HG03280 (cell line): ENCODE results near the gene TBPL2.
"Not testable (repeated sequence)": the region's sequence is repeated elsewhere in the genome, so short reads cannot be mapped to it uniquely, and the experiment has no call there.

ENCODE experiments used
- ATAC-seq: cut with Tn5 transposase; IDR thresholded peaks from one replicate; pipeline ENCODE4 v1.9.1; 2021; ENCODE audit warnings: mild to moderate bottlenecking, moderate library complexity; ENCODE audit not compliant: unreplicated experiment

TBPL2 gene

DNA sequence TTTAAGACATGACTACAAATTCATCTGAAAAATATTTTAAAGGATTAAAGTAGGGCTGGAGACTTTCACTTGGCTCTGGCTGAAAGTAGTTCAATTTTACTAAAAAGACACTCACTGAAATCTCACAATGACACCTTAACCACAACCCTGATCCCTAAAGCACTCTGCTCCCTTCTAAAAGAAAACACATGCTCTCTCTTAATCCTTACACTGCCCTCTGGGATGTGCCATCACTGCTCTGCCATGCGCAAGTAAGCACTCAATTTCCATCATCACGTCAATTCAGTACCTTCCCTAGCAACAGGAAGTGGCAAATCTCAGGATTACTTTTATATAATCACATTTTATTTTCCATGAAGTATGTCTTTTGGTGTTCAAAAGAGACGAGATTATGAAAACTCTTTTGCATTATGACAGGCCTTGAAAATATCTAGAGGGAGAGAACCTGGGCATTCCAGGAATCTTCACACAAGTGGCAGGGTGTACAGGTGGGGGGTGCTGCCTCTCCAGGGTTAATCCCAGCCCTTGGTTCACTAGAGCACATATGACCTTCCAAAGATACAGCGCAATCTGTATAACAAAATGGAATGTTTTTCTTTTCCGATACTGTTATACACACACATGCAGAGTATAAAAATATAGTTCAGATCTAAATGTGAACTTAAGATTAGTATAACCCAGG, 36.1 kb downstream of the TBPL2 start:
- ATAC-seq = no peak

DNA sequence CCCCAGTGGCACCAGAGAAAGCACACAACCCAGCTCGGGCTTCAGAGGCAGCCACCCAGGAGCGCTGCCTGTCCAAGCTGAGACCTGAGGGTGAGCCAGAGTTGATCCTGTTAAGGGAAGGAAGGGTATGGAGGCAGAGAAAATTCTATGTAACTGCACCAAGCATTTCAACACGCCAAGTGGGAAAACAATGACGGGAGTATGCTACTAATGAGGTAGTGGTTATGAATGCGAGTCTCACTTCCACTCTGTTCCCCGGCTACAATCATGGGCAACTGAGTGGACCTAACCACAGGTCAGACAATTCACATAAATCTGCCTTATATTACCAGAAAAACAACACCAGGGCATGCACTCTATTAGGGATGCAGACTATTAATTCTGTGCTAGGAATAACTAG, 38.7 kb downstream of the TBPL2 start:
- ATAC-seq = no peak

DNA sequence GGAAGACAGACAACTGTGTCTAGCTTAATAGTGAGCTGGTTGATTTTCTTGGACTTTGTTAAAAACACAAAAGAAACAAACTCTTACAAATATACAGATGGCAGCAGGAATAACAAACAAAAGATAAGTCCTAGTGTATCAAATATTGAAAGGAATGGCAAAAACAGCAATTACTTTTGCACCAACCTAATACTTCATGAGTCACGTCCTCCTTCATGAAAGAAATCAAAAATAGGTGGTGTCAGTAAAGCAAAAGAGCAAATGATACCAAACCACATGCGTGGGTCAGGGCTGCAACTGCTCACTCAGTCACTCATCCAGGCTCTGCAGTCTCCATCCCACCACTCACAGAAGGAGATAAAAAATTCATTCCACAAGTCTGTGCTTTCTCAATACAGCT, 40.6 kb downstream of the TBPL2 start:
- ATAC-seq = no peak

DNA sequence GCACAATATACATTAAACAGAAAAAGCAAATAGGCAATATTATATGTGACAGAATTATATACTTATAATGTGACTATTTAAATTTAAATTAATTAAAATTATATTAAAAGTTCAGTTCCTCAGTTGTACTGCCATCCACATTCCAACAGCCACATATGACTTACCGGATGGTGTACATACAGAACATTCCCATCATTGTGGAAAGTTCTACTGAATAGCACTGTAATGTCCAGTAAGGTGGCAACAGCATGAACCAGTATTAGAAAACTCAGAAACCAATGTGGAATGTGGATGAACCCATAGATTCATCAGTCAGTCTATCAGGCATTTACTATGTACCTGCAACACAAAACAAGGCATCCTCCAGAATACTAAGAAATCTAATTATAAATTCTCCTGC, 41.2 kb downstream of the TBPL2 start:
- no peak for ATAC-seq

DNA sequence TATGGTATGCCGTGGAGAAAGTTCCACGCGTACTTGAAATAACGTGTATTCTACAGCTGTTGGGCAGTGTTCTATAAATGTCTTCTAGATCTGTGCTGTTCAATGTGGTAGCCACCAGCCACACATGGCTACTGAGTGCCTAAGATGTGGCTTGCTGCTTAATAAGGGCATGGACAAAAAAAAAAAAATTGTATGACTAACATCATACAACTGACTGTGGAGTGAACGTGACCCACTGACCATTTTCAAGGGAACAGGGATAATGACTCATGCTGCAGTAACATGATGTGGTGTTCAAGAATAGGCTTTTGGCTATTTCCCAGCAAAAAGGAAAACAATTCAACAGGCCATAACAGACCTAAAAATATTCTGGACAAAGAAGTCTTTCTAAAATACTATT, 41.7 kb downstream of the TBPL2 start:
- no peak for ATAC-seq

DNA sequence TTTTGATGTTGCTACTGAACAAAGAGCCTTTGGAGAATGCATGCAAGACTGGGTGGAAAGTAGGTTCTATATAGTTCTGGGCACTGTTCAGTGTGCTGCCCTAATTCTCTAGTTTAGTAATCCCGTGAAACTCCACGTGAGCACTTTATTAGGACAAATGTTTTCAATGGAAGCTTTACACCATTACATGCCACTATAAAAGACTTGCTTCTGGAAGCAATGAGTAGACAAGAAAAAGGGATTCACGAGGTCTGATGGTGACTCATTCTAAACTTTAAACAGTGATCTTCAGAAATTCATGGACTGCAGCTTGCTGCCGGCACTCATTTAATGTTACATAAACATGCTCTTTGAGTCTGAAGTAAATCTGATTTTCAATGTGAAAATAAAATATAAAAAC, 51.1 kb downstream of the TBPL2 start:
- no peak for ATAC-seq

DNA sequence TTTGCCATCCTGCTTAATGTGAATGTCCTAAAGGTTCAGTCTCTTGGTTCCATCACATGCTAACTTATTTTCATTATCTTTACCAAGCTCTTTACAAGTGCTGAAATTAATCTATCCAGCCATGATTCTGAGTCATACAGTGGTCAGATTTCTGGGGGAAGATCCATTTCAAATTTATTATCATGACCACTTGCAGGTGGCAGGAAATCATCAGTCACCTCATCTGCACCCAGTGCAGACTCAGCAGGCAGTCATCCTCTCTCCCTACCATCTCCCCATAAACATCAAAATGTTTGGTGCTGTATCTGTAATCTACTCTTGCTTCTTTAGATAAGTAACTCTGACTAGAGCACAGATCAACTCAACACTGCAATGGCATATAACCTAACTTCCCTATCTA, 52.3 kb downstream of the TBPL2 start:
- no peak for ATAC-seq

DNA sequence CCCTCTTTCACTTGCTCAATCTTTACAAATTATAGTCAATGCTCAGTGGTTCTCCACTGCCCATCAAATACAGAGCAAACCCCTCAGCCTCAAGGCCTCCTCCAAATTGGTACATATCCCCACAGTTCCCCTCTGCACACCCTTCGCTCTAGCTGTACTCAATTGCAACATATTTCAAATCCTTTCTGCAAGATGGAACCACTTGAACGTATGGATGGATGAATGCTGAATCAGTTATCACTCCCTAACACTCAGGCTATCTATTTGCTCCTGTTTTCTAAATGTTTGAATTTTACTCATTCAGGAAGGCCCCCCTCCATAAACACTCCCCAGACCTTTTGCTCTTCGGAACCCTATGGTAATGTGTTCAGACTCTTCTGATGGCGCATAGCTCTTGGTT, 53.3 kb downstream of the TBPL2 start:
- ATAC-seq = no peak

DNA sequence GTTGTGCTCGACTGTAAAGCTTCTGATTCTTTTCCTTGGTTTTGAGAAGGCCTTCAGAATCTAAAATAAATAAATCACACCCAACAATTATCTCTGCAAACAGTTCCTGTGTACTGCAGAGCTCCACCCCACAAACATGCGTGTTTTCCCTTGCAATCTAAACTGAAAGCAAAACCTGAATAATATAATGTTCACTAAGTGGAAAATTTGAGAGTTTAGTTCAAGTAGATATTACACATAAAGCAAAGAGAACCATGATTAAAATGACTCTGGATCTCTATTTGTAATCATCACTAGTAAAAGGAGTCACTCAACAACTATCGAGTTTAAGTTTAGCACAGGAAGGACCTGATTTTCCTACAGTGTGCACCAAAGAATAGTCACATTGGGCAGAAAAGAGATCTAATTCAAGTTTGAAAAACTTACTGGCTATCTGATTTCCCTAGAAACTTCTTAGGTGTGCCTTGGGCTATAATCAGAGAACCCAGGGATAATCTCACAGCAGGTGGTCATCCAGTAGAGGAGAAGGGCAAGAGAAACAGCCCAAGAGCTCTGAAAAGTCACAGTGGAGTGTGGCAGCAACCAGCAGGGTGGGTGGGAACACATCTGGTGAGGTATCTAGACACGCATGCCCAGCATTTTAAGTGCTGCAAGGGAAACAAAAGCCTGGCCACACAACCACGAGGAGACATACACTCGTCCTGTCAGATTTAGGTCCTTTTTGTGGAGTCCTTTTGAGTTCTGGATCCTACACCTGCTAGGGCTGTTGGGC, 54.2 kb downstream of the TBPL2 start:
- no peak for ATAC-seq

DNA sequence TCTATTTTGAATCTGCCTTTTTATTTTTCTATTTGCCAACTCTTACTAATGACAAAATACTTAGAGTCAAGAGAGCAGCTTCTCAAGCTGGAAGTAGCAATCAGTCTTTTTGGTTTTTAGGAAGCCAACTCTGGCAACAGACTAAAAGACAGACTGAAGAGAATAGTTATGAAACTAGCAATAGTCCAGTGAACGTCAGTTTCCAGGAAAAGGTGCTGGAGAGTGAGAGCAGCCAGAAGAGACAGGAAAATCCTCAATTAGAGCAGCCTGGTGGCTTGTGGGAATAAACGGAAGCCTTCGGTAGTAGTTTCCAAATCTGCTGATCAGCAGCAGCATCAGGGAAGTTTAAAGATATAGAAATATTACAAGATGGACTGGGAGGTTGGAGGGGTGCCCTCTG, 55.9 kb downstream of the TBPL2 start:
- ATAC-seq = no peak

DNA sequence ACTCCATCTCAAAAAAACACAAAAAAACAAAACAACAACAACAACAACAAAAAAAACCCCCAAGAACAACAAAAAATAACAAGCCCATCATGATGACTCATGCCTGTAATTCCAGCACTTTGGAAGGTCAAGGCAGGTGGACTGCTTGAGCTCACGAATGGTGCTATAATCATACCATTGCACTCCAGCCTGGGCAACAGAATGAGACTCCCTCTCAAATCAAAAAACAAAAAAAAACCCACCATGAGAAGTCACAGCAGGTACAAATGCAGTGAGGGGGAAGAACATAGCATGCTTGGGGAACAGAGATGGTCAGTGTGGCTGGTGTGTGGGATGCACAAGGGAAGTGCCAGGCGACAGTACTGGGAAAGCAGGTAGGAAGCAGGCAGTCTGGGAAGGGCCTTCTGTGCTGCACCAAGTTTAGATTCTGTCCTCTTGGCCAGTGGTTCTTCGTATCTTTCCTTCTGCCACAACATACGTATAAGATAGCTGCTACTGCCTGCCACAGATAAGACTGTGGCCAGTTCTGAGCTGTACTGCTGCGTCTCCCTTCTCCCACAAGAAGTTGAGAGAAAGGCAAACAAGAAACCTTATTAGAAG, 56.8 kb downstream of the TBPL2 start:
- no peak for ATAC-seq

DNA sequence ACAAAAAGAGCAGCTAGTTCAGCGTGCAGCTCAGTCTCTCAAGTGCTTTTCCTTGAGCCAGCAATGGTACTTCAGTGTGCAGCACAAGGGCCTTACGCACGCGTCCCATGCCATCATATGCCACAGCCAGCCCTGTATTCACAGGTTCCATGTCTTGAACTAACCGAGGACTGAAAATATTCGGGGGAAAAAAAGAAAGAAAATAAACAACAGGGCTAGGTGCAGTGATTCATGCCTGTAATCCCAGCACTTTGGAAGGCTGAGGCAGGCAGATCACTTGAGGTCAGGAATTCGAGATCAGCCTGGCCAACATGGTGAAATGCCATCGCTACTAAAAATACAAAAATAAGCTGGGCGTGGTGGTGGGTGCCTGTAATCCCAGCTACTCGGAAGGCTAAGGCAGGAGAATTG, 57.4 kb downstream of the TBPL2 start:
- not testable (repeated sequence) for ATAC-seq

DNA sequence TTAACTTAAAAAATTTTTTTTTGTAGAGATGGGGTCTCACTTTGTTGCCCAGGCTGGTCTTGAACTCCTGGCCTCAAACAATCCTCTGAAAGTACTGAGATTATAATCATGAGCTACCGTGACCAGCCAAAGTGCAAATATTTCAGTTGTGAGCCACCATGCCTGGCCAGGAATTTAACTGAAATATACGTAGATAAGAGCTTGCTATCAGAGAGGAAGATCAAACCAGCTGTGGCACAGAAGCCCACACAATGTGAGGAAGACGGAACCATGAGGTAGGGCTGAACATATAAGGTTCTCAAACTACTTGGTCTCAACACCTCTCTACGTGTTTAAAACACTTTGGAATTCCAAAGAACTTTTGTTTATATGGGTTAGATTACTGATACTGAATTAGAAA, 57.9 kb downstream of the TBPL2 start:
- ATAC-seq = no peak

DNA sequence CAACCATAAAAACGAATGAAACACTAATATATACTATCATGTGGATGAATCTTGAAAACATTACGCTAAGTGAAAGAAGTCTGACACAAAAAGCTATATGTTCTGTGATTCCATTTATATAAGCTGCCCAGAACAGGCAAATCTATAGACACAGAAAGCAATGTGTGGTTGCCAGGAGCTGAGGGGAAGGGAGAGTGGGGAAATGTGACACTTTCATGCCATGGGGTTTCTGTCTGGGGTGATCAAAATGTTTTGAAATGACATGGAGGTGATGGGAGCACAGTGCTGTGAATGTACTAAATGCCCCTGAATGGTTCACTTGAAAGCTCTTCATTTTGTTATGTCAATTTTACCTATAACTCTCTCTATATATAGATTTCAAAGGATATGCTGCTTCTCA, 58.9 kb downstream of the TBPL2 start:
- no peak for ATAC-seq

DNA sequence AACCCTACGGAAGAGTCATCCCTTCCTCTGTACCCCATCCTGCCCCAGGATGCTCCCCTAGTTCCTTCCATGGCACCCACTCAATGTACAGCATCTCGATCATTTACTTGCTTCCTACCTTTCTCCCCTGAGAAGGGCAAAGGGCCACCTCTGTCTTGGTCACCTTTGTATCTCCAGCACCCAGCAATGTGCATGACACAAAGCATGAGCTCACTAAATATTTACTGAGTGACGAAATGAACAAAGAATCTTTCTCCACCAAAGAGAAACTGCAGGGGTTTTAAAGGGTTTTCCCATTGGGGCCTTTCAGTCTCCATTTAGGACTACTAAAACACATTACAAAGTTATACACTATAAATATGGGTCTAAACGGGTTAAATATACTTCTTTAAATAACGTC, 59.4 kb downstream of the TBPL2 start:
- no peak for ATAC-seq

DNA sequence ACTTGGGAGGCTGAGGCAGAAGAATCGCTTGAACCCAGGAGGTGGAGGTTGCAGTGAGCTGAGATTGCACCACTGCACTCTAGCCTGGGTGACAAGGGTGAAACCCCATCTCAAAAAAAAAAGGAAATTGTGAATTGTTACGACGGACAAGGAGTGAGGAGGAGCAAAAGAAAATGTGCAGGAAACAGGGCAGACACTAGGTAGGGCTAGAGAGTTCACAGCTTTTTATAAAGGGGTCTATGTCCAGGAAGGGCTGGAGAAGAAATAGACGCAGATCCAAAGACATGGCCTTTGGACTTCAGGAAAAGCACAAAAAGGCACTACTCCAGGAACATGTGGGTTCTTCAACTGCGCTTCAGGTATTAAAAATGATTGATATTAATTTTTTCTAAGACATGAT, 63.2 kb downstream of the TBPL2 start:
- no peak for ATAC-seq

DNA sequence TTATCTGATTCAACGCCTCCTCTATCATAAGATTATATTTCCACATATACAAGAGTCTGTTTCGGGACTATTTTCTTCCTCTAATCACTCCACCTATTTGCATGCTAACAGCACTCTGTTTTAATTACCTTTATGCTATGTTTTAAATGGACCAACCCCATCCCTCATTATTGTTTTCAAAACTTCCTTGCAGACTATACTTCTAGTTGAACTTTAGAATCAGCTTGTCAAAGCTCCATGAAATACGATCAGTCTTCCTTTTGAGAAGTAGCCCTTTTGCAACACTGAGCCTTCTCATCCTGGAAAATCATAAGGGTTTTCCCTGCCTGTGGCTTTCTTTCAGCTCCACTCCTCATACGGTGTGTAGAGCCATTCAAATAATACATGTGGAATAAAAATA, 65.6 kb downstream of the TBPL2 start:
- ATAC-seq = no peak

DNA sequence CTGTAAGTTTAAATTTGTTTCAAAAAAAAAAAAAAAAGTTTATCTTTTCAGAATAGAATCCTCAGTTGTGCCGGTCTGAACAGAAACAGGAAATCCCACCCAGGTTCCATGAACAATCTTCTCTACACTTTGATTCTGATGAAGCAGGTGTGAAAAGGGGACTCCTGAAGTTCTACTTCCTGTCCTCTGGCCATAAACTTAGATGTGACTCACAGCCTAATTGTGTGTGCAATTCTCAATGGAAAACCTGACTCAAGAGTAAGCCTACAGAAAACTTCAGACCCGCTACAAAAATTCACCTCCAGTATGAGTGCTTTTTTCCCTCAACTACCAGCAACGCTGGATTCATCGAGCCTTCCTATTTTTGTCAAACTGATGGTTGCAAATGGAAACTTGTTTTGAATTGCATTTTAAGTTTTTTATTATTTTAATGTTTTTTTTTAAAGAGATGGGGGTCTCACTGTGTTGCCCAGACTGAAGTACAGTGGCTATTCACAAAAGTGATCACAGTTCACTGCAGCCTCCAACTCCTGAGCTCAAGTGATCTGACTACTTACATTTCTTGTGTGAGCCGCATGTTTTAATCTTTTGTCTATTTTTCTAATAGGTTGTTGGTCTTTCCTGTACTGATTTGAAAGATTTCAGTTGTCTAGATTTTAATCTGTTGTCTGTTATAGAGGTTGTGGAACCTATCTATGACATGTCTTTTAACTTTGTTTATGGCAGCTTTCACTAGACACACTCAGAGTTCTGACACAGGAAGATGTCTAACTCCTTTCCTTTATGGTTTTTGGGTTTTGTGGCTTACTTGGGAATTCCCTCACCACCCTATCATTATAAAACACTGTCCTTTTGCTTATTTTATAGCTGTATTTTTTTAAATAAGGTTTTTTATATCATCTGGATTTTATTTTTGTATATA, 66.4 kb downstream of the TBPL2 start:
- no peak for ATAC-seq

DNA sequence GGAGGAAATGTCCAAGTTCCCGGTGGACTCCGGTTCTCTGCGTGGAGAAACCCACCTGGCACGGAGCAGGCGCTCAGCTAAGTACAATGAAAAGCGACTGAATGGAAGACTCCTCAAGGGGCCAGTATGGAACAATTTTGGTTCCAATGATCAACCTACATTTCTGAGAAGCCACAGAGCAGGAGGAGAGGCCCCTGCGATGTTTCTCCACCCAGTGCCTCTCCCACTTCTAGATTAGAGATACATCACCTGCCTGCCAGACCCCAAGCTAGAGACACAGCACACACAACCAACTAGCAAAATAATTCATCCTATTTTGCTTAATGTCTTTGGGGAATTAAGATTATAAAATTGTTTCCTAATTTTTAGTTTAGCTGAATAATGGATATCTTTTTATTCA, 67.6 kb downstream of the TBPL2 start:
- ATAC-seq = no peak

DNA sequence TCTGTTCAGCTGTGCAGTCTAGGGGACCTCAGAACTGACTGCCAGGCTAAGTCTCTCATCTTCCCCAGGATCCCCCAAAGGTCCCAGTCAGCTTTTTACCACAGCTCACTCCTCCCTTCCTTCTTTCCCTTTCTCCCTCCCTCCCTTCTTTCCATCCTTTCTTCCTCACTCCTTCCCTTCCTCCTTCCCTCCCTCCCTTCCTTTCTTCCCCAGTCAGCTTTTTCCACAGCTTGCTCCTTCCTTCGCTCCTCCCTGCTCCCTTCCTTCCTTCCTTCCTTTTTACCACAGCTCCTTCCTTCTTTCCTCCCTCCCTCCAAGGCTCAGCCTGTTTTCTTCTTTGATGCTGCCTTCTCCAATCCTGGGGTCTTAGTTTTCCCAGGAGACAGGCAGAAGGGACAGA, 68.0 kb downstream of the TBPL2 start:
- ATAC-seq = no peak

DNA sequence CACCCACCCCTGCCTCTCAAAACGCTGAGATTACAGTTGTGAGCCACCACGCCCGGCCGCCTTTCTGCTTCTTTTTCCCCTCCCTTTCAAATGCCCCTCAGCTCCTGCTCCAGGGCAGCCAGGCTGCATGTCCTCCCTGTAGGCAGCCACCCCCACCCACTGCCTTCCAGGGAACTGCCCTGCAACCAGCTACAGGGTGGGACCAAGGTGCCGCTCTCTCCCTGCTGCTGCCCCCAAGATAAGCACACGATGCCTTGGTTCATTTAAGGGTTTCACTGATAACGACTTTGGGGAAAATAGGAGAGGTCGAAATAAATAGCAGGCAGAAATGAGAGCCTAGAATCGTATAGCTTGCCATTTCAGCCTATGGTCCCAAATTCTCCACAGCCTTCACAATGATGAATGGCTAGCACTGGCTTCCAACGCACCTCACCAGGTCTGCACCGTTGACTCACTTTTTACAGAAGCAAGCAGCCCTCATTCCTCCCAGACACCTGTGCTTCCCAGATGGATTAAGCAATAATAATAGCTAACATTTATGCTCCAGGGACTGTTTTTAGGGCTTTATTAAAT, 69.4 kb downstream of the TBPL2 start:
- ATAC-seq = no peak
